ENCODE results near the gene EN2.
A peak's percentile ranks its signal among the peaks of the same experiment; 100 is the strongest.

Gene EN2
- total RNA-seq = 0 reads per million in 4 donors

GRCh38 chr7:155458111-155458877 is at the start of gene EN2:
Gene EN2 (plus strand): TSS chr7:155458129. CDS start chr7:155458378, 249 bp downstream.
- DNase-seq = no peak

DNA sequence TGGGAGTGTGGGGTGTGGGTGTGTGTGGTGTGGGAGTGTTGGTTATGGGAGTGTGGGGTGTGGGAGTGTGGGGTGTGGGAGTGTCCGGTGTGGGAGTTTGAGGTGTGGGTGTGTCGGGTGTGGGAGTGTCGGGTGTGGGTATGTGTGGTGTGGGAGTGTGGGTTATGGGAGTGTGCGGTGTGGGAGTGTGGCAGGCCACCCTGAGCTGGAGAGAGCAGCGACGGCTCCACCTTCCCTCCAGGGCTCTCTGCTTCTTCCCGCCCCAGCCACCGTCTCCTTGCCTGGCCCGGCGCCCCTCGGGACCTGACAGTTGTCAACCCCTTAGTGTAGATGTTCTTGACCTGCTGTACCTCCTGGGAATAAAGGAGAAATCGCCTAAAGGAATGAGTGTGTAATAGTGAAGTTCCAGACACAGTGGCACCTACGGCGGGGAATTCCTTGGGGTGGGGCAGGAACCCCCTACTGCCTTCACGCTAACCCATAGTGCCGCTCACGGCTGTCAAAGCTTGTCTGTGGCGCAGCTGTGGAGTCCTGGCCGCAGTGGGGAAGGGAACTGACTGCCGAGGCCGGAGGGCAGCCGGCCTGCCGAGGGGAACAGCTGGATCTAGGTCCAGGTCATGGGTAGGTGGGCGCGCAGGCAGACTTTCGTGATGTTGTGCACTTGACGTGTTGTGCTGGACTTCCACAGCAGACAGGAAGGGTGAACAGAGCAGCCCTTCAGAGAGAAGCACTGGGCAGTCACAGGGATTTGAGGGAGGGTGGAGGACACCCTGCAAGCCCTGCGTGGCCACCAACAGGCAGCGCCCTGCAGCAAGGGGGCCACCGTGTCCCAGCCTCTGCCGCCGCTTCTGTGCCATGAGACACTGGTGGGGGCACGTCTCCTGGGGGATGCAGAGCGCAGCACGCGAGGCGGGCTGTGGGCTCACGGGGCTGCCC is 49.0 kb upstream of the EN2 start:
- DNase-seq = no peak

- DNase-seq = no peak
Observed at GRCh38 chr7:155409980-155410379, 47.9 kb upstream of the EN2 start.

DNA sequence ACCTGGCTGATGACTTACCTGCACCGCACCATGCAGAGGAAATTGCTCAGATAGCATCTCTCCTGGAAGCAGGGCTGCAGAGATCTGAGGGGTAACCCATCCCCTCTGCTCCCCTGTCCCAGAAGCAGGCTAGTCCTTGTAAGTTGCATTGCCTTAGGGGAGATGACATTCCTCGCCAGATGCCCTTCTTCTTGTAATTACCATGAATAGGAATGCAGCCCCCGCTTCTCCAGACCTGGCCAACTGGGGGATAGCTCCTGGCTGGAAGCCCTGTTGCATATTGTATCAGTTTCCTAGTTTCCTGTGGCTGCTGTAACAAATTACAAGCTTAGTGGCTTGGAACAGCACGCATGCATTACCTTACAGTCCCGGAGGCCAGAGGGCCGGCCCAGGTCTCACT is 47.5 kb upstream of the EN2 start:
- no peak for DNase-seq

DNA sequence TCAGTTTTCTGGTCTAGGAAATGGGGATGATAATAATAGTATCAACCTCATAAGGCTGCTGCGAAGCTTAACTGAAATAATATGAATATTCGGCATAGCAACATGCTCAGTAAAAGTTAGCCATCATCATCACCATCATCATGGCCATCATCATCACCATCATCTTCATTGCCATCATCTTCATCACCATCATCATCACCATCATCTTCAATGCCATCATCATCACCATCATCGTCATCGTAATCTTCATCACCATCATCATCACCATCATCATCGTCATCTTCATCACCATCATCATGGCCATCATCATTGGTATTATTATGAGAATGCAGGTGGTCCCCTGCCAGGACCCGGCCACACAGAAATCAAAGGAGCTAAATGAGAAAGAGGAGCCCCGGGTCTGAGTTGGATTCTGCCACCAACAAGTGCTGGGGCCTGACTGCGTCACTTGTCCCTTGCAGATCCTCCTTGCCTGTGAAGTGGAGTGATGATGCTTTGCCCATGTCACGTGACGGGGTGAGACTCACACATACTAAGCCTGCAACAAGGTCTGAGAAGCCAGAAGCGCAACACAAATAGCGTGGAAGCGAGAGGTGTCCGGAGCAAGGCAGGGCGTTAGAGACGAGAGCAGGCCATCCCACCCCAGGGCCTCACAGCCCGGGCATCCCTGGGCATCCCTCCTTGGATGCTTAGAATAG is 46.1 kb upstream of the EN2 start:
- DNase-seq = no peak

DNA sequence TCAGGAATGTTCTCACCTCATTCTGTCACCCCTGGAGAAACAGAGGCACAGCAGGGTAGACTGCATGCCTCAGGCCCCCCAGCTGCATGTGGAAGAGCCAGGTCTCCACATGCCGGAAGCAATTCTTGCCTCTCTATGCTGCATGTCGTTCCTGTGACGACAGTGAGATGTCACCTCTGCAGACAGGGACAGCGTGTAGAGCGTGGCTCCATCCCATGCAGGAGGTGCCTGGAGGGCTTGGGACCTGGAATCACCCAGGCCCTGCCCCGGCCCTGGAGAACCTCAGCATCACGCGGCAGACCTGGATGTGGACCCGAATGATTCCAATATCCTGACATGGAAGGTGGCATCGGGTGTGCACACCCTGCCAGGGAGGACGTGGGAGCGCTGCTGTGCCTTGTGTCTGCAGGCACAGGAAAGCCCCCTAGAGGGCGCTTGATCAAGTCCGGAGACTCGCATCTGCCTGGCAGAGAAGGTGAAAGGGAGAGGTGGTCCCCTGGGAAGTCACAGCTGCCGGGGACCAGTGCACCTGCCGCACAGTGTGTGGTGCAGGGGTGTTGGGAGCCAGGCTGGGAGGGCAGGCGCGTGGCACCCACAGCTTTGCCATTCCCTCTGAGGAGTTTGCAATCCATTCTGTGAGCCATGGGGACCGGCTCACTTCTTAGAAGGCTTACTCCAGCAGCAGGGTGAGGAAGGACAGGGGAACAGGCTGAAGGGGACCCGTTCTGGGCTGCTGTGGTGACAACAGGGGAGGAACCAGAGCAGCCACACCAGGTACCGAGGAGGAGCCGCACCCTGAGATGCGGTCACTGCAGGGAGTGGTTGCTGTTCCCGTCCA is 45.3 kb upstream of the EN2 start:
- DNase-seq = peak in 2 of 5 donors; percentile 9 to 29

DNA sequence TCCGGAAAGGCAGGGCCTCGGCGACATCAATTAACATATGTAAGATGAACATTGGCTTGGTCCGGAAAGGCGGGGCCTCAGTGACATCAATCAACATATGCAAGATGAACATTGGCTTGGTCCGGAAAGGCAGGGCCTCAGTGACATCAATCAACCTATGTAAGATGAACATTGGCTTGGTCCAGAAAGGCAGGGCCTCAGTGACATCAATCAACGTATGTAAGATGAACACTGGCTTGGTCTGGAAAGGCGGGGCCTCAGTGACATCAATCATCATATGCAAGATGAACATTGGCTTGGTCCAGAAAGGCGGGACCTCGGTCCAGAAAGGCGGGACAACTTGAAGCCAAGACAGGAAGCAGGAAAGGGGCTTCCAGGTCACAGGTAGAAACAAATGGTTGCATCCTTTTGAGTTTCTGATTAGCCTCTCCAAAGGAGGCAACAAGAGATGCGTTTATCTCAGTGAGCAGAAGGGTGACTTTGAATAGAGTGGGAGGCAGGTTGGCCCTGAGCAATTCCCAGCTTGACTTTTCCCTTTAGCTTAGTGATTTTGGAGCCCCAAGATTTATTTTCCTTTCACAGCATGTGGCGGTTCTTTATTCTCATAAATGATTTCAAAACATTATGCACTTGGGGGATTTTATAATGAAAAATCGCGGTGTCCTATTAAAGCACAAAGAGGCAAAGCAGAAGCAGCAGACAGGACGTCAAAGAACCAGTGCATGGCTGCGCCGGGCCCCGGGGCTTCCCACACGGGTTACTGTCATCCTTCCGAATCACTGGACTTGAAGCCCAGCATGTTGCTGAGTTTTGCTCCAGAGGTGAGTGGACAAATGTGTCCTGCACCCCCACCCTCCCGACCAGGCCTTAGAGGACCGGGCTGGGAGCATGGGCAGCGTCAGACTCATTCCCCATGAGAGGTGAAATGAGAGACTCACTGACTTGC is 43.1 kb upstream of the EN2 start:
- DNase-seq = no peak

- no peak for DNase-seq
Observed at GRCh38 chr7:155416646-155417380, 41.1 kb upstream of the EN2 start.

DNA sequence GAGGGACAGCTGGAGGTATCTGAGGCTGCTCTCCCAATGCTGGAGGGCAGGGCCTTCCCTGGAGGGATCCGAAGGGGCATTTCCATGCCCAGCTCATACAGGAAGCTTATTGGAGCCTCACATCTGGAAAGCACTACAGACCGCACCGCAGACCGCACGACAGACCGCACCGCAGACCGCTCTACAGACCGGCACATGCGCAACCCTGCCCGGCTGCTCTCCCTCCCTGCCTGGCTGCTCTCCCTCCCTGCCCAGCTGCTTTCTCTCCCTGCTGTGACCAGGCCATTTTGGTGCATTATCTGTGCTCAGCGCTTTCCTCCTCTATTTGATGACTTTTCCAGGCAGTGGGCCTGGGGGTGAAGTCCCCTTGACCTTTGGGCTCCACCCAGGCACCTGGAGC is 39.6 kb upstream of the EN2 start:
- no peak for DNase-seq

DNA sequence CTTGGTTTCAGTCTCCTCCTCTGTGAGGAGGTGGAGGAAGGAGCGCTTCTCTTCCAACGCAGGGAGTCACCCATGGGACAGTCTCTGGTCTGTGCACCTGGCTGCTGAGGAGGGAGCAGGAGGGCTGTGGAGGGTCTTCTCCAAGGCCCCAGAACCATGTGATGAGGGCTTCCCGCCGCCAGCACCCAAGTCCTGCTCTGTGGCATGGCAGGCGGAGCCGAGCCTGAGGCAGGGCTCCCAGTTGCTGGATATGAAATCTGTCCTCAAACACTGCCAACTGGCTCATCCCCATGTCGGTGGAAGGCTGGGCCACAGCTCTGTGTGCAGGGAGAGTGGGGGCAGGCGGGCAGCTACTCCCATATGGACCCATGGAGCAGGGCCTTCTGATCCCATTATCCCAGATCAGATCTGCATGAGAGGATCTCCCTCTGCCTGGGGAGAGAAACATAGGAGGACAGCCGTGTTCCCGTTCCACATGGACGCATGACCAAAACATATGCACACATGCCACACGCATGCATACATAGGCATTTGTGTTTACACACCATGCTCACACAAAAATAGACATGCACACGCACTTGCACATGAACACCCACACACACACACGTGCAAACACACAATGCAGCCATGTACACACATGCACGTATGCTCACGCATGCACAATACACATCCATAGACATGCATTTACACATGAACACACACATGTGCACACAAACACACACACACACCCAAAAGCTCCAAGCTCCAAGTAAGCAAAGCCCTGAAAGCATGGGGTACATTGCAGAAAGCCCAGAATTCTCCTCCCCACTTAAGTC is 38.8 kb upstream of the EN2 start:
- DNase-seq = no peak

DNA sequence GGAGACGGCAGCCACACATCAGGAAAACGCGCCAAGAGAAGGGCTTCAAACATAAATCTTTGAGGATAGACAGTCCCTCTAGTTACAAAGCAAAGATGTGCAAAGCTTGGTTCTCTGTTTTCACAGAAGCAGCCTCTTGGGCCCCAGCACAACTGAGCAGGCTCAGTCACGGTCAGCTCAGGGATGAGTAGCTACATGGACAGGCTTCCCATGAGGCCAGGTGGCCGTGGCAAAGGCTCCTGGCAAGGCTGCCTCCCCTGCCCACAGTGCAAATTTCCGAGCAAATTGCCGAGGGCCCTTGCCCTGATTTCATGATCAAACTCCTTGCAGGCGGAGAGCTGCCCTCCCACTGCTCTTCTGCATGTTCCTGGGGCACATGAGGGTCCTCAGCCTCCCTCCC is 37.8 kb upstream of the EN2 start:
- DNase-seq = no peak

DNA sequence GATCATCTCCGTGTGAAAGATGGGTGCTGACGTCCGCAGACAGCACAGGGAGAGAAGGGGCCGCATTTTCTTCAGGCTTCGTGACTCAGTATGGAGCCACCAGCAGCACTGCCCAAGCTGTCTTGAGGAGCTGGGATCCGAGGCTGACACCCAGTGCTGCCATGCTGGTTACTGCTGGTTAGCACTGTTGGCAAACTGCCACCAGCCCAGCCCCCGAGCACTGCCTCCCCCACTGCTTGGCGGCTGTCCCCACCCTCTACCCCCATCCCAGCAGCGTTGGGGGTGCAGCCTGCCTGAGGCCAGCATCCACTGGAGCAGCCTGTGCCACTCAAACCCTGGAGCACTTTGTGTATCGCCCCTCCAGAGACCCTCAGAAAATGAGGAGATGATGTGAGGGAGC is 35.8 kb upstream of the EN2 start:
- no peak for DNase-seq

DNA sequence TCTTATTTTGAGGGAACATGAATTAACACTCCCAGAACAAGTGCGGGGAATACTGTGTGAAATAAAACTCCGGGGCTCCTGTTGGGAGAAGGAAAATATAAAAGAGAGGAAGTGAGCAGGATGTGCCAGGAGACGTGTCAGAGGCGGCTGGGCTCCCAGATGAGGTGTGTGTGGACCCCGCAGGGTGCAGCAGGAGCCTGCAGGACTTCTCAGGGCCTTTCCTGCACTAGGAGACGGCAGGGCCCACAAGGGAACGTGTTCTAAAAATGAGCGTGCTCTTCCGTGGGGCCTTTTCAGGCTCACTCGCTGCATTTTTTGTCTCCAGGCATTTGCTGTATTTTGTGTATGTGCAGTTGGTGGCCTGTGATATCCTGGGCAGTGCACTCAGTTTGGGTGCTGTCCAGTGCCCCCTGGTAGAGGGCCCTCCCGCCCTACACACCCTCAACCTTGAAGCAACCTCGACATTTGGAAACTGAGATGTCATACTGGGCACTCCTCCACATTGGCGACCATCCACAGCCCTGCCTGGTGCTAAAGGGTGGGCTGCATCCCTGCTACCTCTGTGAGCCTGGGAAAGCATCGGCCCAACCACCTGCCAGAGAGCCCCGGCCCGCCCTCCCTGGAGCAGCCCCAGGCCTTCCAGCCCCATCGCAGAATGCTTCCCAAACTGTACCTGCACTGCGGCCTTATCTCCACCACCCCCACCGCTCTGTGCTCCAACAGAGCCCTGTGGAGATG is 35.2 kb upstream of the EN2 start:
- no peak for DNase-seq

- DNase-seq = no peak
Observed at GRCh38 chr7:155423337-155424285, 34.3 kb upstream of the EN2 start.

GRCh38 chr7:155424301-155425010 is 33.5 kb upstream of the EN2 start:
- DNase-seq = no peak

- DNase-seq = no peak
Observed at GRCh38 chr7:155425011-155425340, 33.0 kb upstream of the EN2 start.

GRCh38 chr7:155425887-155426286 is 32.0 kb upstream of the EN2 start:
- DNase-seq = no peak
